DOHH2 (cell line): ENCODE data around the gene NKX2-8.

Experiments
- H3F3A ChIP-seq: fragments of 200-600 bp; sonication (generic), shearing (Covaris generic); 2 replicates; pipeline ENCODE4 v1.6.0; 2016; ENCODE audit warnings: antibody characterized with exemption, mild to moderate bottlenecking; ENCODE audit not compliant: control insufficient read depth, insufficient read depth
- H3K27ac ChIP-seq: fragments of 200-600 bp; sonication (generic); 2 replicates; pipeline ENCODE4 v1.5.1; 2014; ENCODE audit warnings: low read depth, mild to moderate bottlenecking, low read length, moderate library complexity
- H3K27me3 ChIP-seq: fragments of 200-600 bp; sonication (generic); 2 replicates; pipeline ENCODE4 v1.6.1; 2014; ENCODE audit warnings: mild to moderate bottlenecking, low read length, mixed read lengths; ENCODE audit not compliant: control insufficient read depth
- H3K36me3 ChIP-seq: fragments of 200-600 bp; sonication (generic); 2 replicates; pipeline ENCODE4 v1.6.1; 2014; ENCODE audit warnings: mild to moderate bottlenecking, low read length, moderate library complexity, mixed read lengths; ENCODE audit not compliant: control insufficient read depth
- H3K4me1 ChIP-seq: fragments of 200-600 bp; sonication (generic); 2 replicates; pipeline ENCODE4 v1.6.1; 2014; ENCODE audit warnings: mild to moderate bottlenecking, low read length, mixed read lengths; ENCODE audit not compliant: control insufficient read depth
- H3K4me2 ChIP-seq: fragments of 200-600 bp; sonication (generic); 2 replicates; pipeline ENCODE4 v1.6.0; 2014; ENCODE audit warnings: mild to moderate bottlenecking, low read length, moderate library complexity
- H3K4me3 ChIP-seq: fragments of 200-600 bp; sonication (generic); 2 replicates; pipeline ENCODE4 v1.5.1; 2014; ENCODE audit warnings: mild to moderate bottlenecking, low read length, mixed read lengths
- H3K79me2 ChIP-seq: fragments of 200-600 bp; sonication (generic); 2 replicates; pipeline ENCODE4 v1.6.1; 2014; ENCODE audit warnings: mild to moderate bottlenecking, low read length, mixed read lengths; ENCODE audit not compliant: control insufficient read depth
- H3K9me2 ChIP-seq: fragments of 200-600 bp; sonication (generic); replicated peaks from 2 replicates; pipeline ENCODE4 v1.6.1; 2014; ENCODE audit warnings: mild to moderate bottlenecking, low read length, mixed read lengths; ENCODE audit not compliant: control insufficient read depth
- H3K9me3 ChIP-seq: fragments of 200-600 bp; sonication (generic); 2 replicates; pipeline ENCODE4 v1.6.1; 2014; ENCODE audit warnings: antibody characterized with exemption, low read length, mixed read lengths; ENCODE audit not compliant: control insufficient read depth, insufficient read depth
- H4K20me1 ChIP-seq: fragments of 200-600 bp; sonication (generic); 2 replicates; pipeline ENCODE4 v1.6.0; 2014; ENCODE audit warnings: low read depth, mild to moderate bottlenecking, antibody characterized with exemption, low read length, moderate library complexity; ENCODE audit not compliant: control insufficient read depth, insufficient read depth
- CTCF ChIP-seq: fragments of 200-600 bp; sonication (generic); IDR thresholded peaks from one replicate; pipeline ENCODE4 v1.5.1; 2014; ENCODE audit warnings: antibody characterized with exemption, mild to moderate bottlenecking, low read depth, low read length; ENCODE audit not compliant: poor library complexity, severe bottlenecking
- EZH2phosphoT487 ChIP-seq: fragments of 200-600 bp; sonication (generic); IDR thresholded peaks from 2 replicates; pipeline ENCODE4 v1.6.1; 2017; ENCODE audit warnings: borderline replicate concordance, mild to moderate bottlenecking, antibody characterized with exemption, low read length, moderate library complexity, mixed read lengths

The NKX2-8 gene

GRCh38 chr14:36605506-36605857, 23.1 kb upstream of the NKX2-8 start:
- Histone ChIP-seq H3K9me3 (no peaks in the 10 kb centered on the region), H3K27ac (no peak overlapping the region), H3K4me1 (no peaks in the 10 kb centered on the region), H3F3A (no peaks in the 10 kb centered on the region), H3K9me2 (no peaks in the 10 kb centered on the region), H3K4me2 (no peak overlapping the region), H3K27me3 (no peaks in the 10 kb centered on the region), H3K36me3 (no peaks in the 10 kb centered on the region), H3K4me3 (no peak overlapping the region), H3K79me2 (no peaks in the 10 kb centered on the region), H4K20me1 (no peaks in the 10 kb centered on the region)
- TF ChIP-seq CTCF (no peak), EZH2phosphoT487 (no peak)

GRCh38 chr14:36604757-36605505, 22.5 kb upstream of the NKX2-8 start:
- H3K36me3 ChIP-seq = no peaks in the 10 kb centered on the region
- H4K20me1 ChIP-seq = no peaks in the 10 kb centered on the region
- H3K27me3 ChIP-seq = no peaks in the 10 kb centered on the region
- no peaks in the 10 kb centered on the region for H3K4me1 ChIP-seq
- no peaks in the 10 kb centered on the region for H3K9me3 ChIP-seq
- no peaks in the 10 kb centered on the region for H3K79me2 ChIP-seq
- TF ChIP-seq EZH2phosphoT487 = no peak
- TF ChIP-seq CTCF = peak; percentile 77
- H3F3A ChIP-seq = no peaks in the 10 kb centered on the region
- H3K27ac ChIP-seq = no peak overlapping the region
- H3K4me3 ChIP-seq = no peak overlapping the region
- no peak overlapping the region for H3K4me2 ChIP-seq
- H3K9me2 ChIP-seq = no peaks in the 10 kb centered on the region

- Histone ChIP-seq H3K4me3 (no peak overlapping the region), H3K4me2 (no peak overlapping the region)
- TF ChIP-seq EZH2phosphoT487 (no peak), CTCF (no peak)
Measured at GRCh38 chr14:36600431-36600830, 18.0 kb upstream of the NKX2-8 start.

More at GRCh38 chr14:36600431-36600830, 18.0 kb upstream of the NKX2-8 start:
- H3K27me3 ChIP-seq = no peaks in the 10 kb centered on the region
- H3K9me3 ChIP-seq = no peaks in the 10 kb centered on the region
- no peaks in the 10 kb centered on the region for H3K36me3 ChIP-seq
- H3K79me2 ChIP-seq = no peaks in the 10 kb centered on the region
- H3K27ac ChIP-seq = no peak overlapping the region
- H3K4me1 ChIP-seq = no peaks in the 10 kb centered on the region
- H3F3A ChIP-seq = no peaks in the 10 kb centered on the region
- no peaks in the 10 kb centered on the region for H4K20me1 ChIP-seq
- no peaks in the 10 kb centered on the region for H3K9me2 ChIP-seq
